GM12875 (cell line): ENCODE results near the gene TSPAN12.
"Not testable (repeated sequence)": the region's sequence is repeated elsewhere in the genome, so short reads cannot be mapped to it uniquely, and the experiment has no call there.

Experiments
- H3K4me3 ChIP-seq: one replicate; pipeline ENCODE4 v1.5.1; 2011; ENCODE audit warnings: low read depth, low read length, control low read depth
- TF ChIP-seq, protein P1 (sequence below): IDR thresholded peaks from 2 replicates; pipeline ENCODE4 v1.5.1; 2011; ENCODE audit warnings: low read depth, mild to moderate bottlenecking, control low read depth, inconsistent platforms, low read length, moderate library complexity, borderline replicate concordance; ENCODE audit not compliant: insufficient read depth

TSPAN12 gene, protein sequence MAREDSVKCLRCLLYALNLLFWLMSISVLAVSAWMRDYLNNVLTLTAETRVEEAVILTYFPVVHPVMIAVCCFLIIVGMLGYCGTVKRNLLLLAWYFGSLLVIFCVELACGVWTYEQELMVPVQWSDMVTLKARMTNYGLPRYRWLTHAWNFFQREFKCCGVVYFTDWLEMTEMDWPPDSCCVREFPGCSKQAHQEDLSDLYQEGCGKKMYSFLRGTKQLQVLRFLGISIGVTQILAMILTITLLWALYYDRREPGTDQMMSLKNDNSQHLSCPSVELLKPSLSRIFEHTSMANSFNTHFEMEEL

DNA sequence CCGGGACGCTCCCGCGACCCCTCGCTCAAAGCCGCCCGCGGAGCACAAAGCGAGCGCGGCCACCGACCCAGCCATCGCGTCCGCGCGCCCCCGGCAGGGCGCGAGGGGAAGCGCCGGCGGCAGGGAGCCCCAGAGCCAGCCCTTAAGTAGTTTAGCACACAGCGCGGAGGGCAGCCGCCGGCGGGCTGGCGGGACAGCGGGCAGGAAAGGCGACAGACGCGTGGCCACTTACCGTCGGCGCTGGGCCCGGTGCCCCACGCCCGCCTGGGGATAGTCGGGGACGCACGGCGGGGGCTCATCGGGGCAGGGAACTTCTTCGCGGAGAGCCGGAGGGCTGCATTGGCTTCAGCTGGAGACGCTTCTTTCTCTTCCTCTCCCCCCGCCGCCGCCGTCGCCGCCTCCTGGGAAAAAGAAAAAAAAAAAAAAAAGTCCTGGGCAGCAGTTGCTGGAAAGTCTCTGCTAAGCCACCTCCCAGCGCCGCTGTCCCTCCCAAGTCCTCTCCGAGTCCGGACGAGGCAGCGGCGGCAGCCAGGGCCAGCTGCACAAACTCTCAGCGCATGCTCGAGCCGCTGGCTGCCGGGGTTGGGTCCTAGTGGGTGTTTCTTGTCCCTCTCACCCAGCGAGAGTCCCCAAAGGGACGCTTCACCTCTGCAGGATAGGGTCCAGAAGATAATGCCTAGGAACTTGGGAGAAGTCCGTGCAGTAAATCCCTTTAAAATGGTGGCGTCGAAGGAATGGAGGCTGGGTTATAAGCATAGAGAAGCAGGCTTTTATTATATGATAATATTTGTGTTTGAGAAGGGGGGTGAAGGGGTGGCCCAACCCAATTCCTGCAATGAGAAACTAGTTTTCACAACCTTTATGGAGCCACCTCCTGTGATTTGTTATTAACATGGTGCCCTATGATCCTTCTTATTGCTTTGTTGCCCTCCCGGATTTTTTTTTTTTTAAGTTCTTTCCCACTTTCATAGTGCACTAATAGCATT, at the start of gene TSPAN12:
Gene TSPAN12 (minus strand): TSS at position 557 of the 986 bp plus-strand sequence. CDS start 1,381 bp downstream, outside the sequence.
- H3K4me3 ChIP-seq = peak within 1 kb of the TSS; percentile 83
- TF ChIP-seq, protein P1, sequence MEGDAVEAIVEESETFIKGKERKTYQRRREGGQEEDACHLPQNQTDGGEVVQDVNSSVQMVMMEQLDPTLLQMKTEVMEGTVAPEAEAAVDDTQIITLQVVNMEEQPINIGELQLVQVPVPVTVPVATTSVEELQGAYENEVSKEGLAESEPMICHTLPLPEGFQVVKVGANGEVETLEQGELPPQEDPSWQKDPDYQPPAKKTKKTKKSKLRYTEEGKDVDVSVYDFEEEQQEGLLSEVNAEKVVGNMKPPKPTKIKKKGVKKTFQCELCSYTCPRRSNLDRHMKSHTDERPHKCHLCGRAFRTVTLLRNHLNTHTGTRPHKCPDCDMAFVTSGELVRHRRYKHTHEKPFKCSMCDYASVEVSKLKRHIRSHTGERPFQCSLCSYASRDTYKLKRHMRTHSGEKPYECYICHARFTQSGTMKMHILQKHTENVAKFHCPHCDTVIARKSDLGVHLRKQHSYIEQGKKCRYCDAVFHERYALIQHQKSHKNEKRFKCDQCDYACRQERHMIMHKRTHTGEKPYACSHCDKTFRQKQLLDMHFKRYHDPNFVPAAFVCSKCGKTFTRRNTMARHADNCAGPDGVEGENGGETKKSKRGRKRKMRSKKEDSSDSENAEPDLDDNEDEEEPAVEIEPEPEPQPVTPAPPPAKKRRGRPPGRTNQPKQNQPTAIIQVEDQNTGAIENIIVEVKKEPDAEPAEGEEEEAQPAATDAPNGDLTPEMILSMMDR = peak; percentile 89

DNA sequence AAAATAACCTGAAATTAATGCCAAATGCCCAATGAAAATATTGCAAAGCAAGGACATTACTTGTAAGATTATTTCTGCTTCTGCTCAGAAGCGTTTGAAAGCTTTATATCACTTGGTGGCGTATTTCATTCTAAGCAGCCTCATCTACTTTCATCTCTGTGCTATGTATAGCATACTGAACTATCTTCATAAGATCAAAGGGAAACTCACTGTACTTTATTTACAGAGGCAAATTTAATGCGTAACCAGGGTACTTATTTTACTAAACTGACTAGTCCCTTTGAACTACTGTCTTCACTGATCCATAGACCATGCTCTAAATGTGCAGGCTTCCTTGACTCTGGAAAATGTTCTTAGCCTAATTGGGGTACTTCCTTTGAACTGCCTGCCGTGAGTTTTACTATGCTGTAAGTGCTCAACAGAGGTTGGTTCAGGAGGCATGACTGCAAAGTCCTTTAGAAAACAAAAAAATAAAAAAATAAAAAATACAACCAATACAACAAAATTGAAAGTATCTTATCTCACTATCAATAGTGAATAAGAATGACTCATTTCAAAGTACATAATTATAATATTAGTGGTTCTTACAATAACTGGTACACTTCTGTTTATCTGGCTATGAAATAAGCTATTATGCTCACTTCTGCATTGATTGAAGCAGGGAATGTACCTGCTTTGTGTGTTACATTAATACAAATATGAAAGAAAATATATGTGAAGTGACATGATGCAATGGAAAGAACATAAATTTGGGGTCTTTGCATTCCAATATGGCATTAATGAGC, 41.0 kb upstream of the TSPAN12 start:
- no peak overlapping the region for H3K4me3 ChIP-seq
- TF ChIP-seq, protein P1 = no peak

DNA sequence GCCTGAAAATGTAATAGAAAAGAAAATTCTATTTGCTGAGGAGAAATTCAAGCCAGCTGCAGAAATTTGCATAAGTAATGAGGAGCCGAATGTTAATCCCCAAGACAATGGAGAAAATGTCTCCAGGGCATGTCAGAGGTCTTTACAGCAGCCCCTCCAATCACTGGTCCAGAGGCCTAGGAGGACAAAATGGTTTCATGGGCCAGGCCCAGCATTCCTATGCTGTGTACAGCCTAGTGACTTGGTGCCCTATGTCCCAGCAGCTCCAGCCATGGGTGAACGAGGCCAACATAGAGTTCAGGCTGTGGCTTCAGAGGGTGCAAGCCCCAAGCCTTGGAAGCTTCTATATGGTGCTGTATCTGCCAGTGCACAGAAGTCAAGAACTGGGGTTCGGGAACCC, 37.3 kb upstream of the TSPAN12 start:
- H3K4me3 ChIP-seq = not testable (repeated sequence)

DNA sequence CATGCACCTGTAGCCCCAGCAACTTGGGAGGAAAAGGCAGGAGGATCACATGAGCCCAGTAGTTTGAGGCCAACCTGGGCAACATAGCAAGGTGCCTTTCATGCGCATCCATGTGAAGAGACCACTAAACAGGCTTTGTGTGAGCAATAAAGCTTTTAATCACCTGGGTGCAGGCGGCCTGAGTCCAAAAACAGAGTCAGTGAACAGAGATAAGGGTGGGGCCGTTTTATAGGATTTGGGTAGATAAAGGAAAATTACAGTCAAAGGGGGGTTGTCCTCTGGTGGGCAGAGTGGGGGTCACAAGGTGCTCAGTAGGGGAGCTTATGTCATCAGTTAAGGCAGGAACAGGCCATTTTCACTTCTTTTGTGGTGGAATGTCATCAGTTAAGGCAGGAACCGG, 27.7 kb upstream of the TSPAN12 start:
- not testable (repeated sequence) for H3K4me3 ChIP-seq

DNA sequence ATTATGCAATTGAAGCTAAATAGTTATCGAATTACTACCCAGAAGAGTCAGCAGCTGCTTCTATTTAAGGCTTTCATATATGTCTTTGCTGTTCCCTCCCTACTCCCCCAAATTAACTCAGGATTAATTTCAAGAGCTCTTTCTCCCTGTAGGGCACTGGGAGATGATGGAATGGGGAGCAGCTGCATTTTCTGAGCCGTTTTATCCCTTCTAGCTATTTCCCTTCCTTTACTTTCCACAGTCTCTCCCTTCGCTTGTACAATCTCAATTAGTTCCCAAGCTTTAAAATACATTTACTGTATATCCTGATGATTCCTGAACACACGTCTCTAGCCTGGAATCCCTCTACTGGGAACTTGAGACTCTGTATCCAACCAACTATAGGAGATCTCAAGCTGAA, 19.8 kb upstream of the TSPAN12 start:
- no peak overlapping the region for H3K4me3 ChIP-seq
- TF ChIP-seq, protein P1 = no peak

DNA sequence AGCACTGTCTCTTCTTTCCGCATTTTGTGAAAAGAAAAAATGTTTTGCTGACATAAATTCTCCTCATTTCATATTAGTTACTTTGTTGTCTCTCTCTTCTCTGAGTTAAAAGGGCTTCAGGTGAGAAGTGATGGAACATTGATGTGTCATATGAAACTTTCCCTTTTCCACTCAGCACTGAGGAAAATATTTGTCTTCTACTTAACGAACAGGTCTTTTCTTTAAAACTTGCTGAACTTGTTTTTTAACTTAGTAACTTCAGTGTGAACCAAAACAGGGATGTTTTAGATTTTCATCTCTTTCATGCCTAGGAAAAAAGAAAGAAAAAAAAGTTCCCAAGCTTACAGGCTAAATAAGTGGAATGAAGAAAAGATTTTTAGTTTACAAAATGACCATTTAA, 19.0 kb upstream of the TSPAN12 start:
- TF ChIP-seq, protein P1 = no peak
- H3K4me3 ChIP-seq = no peak overlapping the region

DNA sequence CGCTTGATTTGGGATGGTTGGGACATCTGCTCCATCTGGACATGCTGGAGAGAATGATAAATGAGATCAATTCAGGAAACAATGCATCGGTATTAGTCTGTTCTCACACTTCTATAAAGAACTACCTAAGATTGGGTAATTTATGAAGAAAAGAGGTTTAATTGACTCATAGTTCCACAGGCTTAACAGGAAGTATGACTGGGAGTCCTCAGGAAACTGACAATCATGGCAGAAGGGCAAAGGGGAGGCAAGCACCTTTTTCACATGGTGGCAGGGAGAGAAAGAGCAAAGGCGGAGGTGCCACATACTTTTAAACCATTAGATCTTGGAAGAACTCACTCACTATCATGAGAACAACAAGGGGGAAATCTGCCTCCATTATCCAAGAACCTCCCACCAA, 16.8 kb upstream of the TSPAN12 start:
- TF ChIP-seq, protein P1 = no peak

DNA sequence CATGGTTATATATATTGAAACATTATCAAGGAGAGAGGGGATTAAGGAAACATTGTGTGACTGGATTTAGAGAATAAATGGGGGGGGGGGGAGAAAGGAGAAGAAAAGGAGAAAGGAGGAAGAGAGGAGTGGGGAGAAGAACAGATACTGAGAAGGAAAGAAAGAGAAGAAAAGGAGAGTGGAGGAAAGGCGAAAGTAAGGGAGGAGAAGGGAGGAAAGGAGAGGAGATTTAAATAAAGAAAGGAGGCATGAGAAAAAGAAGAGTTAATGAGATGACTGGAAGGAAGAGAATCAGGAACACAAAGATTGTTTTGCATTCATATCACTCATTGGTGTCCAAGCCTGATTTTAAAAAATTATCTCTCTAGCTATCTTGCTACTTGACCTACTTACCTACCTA, 16.1 kb upstream of the TSPAN12 start:
- H3K4me3 ChIP-seq = no peak overlapping the region
- TF ChIP-seq, protein P1 = no peak

More for the DNA sequence above, 16.8 kb upstream of the TSPAN12 start:
- H3K4me3 ChIP-seq = no peak overlapping the region
